Measurements from ENCODE around the gene HMGA1.

The HMGA1 gene, protein sequence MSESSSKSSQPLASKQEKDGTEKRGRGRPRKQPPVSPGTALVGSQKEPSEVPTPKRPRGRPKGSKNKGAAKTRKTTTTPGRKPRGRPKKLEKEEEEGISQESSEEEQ

DNA sequence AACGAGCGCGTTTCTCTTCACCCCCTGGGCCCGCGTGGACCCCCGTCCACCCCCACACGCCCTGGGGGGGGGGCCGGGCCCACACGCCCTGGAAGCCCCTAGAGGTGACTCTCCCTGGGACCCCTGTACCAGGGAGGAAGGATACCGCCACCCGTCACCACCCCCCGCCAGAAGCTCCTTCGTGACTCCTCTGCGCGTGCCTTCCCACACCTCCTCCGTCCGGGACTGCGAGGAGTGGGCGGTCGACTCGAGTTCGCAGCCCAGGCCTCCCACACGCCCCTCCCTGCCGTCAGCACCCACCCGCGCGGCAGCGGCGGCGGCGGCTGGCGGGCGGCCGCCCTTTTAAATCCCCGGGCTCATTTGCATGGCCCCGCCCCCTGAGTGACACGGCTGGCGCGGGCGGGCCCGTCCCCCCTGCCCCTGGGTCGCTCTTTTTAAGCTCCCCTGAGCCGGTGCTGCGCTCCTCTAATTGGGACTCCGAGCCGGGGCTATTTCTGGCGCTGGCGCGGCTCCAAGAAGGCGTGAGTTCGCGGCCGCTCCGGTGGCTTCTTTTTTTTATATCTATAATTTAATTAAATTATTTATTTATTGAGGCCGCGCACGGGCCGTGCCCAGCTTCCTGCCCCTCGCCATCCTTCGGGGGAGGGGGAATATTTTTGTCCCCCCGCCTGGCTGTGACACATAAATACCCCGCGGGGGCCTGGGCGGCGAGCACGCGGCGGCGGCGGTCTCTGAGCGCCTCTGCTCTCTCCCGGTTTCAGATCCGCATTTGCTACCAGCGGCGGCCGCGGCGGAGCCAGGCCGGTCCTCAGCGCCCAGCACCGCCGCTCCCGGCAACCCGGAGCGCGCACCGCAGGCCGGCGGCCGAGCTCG is at the start of gene HMGA1:
HMGA1 (plus strand) TSS at position 431 of the 873 bp plus-strand sequence. CDS start 3,908 bp downstream, outside the sequence.
- peak; percentile 94 for DNase-seq (ENCODE audit: low spot score)

DNA sequence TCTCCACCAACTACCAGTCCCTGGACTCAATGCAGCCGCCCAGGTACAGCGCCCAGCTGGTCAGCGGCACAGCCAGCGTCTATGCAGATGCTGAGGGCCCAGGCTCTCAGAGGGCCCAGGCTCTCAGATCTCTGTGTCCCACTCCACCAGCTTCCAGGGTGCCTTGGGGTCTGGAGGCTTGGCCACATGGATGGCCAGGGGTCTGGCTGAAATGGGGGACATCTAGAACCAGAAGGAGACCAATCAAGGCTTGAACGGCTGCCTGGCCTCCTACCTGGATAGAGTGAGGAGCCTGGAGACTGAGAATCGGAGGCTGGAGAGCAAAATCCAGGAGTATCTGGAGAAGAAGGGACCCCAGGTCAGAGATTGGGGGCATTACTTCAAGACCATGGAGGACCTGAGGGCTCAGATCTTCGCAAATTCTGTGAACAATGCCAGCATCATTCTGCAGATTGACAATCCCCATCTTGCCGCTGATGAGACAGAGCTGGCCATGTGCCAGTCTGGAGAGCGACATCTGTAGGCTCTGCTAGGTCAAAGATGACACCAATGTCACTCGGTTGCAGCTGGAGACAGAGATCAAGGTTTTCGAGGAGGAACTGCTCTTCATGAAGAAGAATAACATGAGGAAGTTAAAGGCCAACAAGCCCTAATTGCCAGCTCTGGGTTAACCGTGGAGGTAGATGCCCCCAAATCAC is 46.7 kb upstream of the HMGA1 start:
- DNase-seq (ENCODE audit: low spot score) = peak; percentile 1

DNA sequence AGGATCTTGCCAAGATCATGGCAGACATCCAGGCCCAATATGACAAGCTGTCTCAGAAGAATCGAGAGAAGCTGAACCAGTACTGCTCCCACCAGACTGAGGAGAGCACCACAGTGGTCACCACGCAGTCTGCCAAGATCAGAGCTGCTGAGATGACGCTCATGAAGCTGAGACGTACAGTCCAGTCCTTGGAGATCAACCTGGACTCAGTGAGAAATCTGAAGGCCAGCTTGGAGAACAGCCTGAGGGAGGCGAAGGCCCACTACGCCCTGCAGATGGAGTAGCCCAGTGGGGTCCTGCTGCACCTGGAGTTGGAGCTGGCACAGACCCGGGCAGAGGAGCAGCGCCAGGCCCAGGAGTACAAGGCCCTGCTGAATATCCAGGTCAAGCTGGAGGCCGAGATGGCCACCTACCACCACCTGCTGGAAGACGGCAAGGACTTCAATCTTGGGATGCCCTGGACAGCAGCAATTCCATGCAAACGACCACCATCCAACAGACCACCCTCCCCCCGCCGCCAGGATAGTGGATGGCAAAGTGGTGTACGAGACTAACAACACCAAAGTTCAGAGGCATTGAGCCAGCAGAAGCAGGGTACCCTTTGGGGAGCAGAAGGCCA is 46.1 kb upstream of the HMGA1 start:
- DNase-seq (ENCODE audit: low spot score) = peak; percentile 0

DNA sequence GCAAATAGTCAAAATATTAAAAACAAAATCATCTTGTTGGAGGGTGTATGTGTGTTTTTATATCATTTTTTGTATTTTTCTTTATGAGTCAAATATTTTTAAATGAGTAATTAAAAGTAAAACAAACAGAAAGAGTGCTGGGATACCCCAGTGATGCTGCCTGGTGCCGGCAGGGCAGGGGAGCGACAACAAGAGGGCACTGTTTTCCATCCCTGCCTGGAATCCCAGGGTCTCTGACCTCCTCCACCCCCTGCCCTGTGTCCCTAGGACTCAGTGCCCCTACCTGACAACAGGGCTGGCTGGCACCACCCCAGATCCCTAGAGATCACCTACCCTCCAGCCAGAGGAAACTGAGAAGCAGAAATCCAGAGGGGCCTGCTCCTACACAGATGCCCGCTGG is 41.9 kb upstream of the HMGA1 start:
- DNase-seq (ENCODE audit: low spot score) = no peak

DNA sequence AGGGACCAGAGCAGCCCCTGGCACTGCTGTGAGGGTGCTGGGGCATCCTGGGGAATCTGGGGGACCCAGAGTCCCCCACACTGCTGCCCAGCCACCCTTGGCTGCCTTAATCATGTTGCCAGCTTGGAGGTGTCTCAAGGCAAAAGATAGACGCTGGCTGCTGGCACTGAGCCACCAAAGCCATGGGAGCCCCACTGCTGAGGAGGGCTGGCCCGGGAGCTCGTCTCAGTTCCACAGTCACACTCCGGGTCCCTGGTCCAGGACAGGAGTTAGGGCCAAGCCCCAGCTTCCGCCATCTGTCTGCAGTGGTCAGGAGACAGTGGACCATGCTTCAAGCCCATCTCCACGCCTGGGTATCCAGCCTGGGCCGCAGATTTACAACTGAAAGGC is 41.0 kb upstream of the HMGA1 start:
- DNase-seq (ENCODE audit: low spot score) = no peak

DNA sequence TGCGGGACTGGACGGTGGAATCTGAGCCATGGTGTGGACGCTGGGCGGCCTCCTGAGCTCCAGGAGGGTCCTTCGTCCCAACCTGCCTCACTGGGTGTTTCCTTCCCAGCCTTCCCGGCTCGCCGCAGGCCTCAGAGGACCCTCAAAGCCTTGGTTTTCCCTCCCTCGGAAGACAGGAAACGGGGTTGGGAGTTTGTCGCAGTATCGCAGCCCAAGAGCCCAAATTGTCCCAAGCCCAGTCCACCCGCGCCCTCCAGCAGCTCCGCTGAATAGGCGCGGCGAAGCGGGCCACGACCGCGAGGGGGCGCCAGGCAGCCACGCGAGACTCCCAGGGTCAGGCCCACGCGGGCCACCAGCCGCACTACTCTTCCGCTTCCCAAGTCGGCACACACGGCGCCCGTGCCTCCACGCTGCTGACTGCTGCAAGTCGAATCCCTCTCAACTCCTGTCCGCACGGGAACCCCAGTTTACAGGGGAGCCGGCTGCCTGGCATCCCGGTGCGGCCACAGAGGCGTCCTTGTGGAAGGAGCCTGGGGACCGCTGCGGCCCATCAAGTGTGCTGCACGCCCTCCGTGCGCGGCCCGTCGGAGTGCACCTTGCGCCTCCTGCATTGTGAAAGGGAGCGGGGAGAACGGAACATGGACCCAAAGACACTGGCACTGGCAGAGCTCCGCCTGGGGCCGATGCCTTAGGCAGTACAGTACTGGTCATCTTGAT is 40.4 kb upstream of the HMGA1 start:
- peak; percentile 97 for DNase-seq (ENCODE audit: low spot score)

DNA sequence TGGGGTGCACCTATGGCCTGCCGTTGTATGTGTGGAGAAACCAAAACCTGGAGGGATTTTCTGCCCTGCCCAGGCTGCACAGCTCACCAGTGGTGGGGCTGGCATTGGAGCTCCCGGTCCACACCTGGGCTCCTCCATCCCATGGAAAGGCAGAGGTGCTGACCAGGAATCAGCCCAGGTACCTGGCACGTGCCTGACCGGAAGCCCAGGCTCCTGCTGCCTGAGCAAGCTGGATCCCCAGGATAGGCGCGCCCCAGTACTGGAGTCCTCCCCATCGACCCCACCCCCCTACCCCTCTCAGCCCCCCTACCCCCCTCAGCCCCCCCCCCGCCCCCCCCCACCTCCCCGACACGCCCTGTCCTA is 39.9 kb upstream of the HMGA1 start:
- DNase-seq (ENCODE audit: low spot score) = no peak

DNA sequence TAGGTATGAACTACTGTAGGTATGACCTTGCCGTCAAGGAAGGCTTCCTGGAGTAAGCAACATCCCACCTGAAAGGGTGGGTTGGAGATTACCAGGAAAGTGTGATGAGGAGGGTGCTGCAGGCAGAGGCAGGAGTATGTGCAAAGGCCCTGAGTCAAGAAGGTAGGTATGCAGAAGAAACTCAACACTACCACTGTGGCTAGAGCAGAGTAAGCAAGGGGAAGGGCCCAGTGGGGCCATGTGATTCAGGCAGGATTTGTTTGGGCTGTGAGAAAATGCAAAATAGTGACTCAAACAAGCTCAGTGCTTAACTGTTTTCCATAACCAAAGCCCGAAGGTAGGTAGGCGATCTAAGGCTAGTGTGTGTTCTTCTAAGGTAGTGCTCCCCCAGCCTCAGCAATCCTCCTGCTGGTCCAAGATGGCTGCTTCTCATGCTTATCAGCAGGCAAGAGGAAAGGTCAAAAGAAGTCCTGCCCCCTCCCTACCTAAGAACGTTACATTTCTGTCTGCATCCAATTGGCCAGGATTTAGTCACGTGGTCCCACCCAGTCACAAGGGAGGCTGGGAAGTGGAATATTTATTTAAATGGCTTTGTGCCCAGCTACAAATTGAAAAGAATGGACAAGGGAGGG is 36.2 kb upstream of the HMGA1 start:
- no peak for DNase-seq (ENCODE audit: low spot score)

DNA sequence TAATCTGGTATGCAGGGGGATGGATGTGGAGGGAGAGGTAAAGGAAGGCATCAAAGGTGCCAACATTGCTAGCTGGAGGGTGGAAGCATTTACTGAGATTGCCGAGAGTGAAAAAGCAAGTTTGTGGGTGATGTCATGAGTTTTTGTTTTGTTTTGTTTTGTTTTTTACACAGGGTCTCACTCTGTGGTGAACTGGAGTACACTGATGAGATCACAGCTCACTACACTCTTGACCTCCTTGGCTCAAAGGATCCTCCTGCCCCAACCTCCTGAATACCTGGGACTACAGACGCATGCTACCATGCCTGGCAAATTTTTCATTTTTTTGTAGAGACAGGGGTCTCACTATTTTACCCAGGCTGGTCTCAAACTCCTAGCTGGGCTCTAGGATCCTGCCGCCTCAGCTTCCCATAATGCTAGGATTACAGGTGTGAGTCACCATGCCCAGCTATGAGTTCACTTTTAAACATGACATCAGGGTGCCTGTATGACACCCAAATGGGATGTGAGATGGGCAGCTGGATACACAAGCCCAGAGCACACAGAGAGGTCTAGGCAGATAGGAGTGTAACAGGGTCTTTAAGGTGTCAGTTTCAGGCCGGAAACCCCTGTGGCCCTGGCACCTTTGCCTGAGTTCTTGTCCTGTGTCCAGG is 35.1 kb upstream of the HMGA1 start:
- no peak for DNase-seq (ENCODE audit: low spot score)

DNA sequence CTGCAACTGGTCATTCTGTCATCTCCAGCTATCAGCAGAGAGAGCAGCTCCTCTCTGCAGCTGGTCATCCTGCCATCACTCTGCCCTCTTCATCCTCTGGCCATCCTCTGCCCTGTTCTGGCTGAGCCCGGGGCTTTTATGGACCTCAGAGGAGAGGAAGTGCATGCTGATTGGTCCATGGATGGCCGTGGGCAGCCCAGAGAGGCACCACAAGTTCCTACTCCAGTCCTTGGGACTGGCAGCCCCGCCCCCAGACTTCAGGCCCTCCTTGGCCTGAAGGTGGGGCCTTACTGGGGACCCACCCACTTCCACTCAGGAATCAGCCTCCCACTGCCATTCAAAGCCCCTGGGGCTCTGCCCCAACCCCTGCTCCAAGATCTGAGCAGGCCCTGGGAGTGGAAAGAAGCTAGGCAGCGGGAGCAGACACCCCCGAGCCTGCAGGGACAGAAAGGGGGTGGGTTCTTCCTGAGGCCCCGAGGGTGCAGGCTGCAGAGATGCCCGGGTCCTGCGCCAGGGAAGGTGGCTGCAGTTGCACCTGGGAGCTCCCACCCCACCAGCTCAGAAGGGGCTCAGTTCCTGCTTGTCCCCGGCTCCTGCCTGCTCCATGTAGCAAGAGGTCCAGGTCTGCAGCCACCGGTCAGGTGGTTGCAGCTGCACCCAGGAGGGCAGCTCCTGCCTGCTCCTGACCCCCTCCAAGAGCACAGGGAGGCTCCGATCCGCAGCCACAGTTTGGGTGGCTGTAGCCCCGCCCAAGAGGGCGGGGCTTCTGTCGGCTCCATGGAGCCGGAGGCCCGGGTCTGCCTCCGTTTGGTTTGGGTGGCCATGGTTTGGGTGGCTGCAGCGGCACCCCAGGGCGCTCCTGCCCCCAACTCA is 34.1 kb upstream of the HMGA1 start:
- DNase-seq (ENCODE audit: low spot score) = no peak

DNA sequence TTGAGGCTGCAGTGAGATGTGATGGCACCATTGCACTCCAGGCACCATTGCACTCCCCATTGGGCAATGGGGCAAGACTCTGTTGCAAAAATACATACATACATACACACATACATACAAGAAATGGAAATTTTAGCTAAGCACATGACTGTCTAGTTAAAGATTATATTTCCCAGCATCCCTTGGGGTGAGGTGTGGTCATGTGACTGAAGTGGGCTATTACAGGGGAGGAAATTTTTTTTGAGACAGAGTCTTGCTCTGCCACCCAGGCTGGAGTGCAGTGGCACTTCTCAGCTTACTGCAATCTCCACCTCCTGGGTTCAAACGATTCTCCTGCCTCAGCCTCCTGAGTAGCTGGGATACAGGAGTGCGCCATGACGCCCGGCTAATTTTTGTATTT is 32.0 kb upstream of the HMGA1 start:
- DNase-seq (ENCODE audit: low spot score) = no peak

DNA sequence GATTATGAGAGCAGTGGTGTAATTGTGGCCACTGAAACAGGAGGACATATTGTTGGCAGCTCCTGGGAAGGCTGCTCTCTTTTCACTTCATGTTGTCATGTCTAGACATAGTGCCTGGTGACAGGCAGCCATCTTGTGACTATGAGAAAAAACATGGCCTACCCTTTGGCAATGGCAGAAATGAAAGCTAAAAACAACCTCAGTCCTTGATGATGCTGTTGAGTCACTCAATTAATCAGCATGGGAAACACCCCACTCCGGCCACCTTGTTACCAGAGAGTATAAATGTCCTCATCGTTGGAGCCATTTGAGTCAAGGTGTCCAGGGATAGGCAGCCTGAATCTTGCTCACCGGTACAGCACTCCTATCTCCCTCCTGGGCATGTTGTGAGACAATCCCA is 31.2 kb upstream of the HMGA1 start:
- no peak for DNase-seq (ENCODE audit: low spot score)

DNA sequence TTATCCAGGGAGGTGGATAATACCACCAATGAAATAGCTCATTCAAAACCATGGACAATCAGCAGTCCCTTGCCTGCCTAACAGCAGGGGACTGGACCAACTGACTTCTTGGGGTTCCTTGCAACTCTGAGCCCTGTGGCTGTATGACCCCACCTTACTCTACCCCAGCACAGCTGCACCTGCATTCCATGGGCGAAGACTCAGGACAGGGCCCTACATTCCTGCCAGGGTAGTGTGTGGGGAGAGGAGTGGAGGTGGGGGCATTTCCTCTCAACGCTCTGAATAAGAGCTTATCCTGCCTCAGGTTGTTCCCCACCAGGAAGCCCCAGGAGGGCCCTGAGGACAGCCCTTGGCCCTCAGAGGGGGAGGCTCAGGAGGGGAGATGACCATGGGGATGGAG is 30.8 kb upstream of the HMGA1 start:
- no peak for DNase-seq (ENCODE audit: low spot score)

DNA sequence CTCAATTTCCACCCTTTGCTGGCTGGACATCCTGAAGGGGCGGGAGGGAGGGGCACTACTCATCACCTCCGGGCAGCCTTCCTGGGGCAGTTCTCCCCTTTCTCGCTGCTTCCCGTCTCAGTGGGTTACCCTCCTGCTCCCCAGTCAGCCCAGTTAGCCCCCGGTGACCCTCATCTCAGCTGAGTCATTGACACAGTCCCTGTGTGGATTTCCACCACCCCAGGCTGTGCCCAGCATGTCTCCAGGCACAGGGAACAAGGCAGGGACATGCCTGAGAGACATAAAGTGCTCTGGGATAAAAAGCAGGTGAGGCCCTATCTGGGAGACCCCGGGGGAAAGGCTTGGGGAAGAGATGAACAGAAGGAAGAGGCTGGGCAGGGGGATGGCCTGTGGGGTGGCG is 29.9 kb upstream of the HMGA1 start:
- DNase-seq (ENCODE audit: low spot score) = no peak

DNA sequence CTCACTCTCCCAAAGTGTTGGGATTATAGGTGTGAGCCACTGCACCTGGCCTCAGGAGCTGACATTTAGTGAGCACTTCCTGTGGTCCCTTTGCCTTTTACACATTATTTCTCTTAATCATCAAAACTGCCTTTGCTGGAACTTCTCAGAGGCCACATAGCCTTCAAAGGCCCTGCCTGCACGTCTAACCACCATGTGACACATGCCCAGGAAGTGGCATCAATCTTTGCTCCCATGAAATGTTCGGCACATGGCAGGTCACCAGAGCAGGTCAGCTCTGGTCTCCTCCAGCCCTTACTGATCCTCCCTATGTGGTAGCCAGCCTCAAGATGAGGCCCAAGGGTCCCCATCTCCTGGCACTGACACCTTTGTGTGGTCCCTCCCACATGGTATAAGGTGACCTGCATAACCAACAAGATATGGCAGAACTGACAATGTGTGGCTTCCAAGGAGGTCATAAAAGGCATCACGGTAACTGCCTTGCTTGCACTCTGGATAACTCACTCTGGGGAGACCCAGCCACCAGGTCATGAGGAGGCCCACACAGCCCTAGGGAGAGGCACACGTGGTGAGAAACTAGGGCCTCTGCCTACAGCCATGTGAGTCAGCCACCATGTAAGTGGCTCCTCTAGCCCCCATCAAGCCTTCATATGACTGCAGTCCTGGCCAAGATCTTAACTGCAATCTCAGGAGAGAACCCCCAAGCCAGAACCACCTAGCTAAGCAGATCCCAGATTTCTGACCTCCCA is 28.8 kb upstream of the HMGA1 start:
- DNase-seq (ENCODE audit: low spot score) = no peak

DNA sequence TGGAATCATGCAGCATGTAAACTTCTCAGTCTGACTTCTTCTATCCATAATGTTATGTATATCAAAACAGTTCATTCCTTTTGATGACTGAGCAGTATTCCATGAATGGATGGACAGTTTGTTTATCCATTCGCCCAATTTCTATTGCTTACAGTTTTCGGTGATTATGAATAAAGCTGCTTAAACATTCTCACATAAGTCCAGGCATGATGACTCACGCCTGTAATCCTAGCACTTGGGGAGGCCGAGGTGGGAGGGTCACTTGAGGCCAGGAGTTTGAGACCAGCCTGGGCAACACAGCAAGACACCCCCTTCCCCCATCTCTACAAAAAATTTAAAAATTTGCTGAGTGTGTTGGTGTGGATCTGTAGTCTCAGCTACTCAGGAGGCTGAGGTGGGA is 22.9 kb upstream of the HMGA1 start:
- no peak for DNase-seq (ENCODE audit: low spot score)

DNA sequence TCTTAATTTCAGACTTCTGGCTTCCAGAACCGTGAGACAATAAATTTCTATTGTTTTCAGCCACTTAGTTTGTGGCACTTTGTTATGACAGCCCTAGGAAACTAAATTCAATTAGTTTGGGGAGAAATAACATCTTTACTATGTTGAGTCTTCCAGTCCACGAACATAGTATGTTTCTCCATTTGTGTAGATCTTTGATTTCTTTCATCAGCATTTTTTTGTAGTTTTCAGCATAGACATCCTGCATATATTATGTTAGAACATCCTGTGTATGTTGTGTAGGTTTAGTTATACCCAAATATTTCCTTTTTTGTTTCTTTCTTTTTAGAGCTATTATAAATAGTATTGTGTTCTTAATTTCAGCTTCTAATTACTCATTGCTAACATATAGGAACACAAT is 18.0 kb upstream of the HMGA1 start:
- DNase-seq (ENCODE audit: low spot score) = no peak

DNA sequence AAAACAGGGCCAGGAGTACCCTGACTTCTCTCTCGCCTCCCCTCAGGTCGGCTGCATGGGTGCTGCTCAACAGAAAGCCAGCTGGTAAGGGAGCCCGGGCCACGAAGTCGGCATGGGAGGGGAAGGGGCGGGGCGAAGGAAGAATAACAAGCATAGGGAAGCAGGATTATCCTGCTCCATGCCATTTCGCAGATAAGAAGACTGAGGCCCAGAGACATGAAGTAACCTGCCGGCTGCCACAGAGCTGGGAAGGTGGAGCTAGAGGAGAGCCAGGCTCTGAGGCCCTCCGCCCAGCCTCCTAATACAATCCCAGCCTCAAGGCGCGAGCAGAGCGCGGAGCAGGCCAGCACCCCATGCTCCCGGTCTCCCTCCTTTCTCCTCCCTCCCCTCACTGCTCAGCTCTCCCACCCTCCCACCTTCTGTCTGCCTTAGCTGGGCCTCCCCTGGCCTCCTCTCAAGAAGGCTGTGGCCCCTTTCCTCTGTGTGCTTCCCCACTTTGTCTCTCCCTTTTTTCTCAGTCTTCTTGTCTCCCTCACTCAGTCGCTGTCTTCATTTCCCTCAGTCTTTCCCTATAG is 13.2 kb upstream of the HMGA1 start:
- DNase-seq (ENCODE audit: low spot score) = no peak
